SU-DHL-6 (cell line): ENCODE data around the gene HAPLN3.

ENCODE experiments used
- EZH2phosphoT487 ChIP-seq: fragments of 200-600 bp; sonication (generic), shearing (Covaris generic); conservative IDR thresholded peaks from 2 replicates; pipeline ENCODE4 v1.6.1; 2018; ENCODE audit warnings: mild to moderate bottlenecking, antibody characterized with exemption, low read length, moderate library complexity, mixed read lengths
- TF ChIP-seq, protein P1 (sequence below): fragments of 200-600 bp; sonication (generic); IDR thresholded peaks from one replicate; pipeline ENCODE4 v1.5.1; 2017; ENCODE audit warnings: antibody characterized with exemption, mild to moderate bottlenecking, low read length, moderate library complexity; ENCODE audit not compliant: insufficient read depth, poor library complexity, severe bottlenecking

DNA sequence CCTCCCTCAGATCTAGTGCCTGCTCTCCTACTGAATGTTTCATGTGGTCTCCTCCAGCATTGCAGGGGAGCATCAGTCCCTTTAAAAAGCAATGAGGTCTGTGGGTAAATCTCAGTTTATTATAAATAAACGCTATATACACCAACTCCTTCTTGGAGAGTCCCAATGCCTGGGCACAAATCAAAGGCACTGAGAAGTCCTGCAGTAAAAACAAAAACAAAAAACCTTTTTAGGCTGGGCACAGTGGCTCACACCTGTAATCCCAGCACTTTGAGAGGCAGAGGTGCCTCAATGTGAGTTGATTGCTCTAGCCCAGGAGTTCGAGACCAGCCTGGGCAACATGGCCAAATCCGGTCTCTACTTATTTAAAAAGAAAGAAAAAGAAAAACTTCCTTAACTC lies 47.1 kb downstream of the HAPLN3 start:
- TF ChIP-seq, protein P1, sequence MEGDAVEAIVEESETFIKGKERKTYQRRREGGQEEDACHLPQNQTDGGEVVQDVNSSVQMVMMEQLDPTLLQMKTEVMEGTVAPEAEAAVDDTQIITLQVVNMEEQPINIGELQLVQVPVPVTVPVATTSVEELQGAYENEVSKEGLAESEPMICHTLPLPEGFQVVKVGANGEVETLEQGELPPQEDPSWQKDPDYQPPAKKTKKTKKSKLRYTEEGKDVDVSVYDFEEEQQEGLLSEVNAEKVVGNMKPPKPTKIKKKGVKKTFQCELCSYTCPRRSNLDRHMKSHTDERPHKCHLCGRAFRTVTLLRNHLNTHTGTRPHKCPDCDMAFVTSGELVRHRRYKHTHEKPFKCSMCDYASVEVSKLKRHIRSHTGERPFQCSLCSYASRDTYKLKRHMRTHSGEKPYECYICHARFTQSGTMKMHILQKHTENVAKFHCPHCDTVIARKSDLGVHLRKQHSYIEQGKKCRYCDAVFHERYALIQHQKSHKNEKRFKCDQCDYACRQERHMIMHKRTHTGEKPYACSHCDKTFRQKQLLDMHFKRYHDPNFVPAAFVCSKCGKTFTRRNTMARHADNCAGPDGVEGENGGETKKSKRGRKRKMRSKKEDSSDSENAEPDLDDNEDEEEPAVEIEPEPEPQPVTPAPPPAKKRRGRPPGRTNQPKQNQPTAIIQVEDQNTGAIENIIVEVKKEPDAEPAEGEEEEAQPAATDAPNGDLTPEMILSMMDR, result no peak
- no peak for TF ChIP-seq EZH2phosphoT487
